Upper lobe of left lung (tissue), 6 donors: ENCODE measurements around the gene GNG3. TPM values are rescaled to one million over a fixed set of nuclear protein-coding genes. Genes with fewer than 3 reads are reported as not detected.

ENCODE experiments used
- ATAC-seq, 2 donors: fragments of 200-7000 bp; cut with Tn5 transposase; one replicate each; pipeline ENCODE4 v1.9.1; 2022; ENCODE audit warnings: mild to moderate bottlenecking in 2 of 2, moderate library complexity in 2 of 2; ENCODE audit not compliant: low FRiP score in 2 of 2
- DNase-seq, 2 donors: peaks; one replicate each; pipeline ENCODE4 v3.0.0-alpha.2; 2019 to 2020
- H3K27ac ChIP-seq, 4 donors: fragments of 200-600 bp; sonication (generic); one replicate each; pipeline ENCODE4 v1.5.1; 2016 to 2019
- H3K27me3 ChIP-seq, 4 donors: fragments of 200-600 bp; sonication (generic); one replicate each; pipeline ENCODE4 v1.5.1; 2017 to 2019
- H3K36me3 ChIP-seq, 4 donors: fragments of 200-600 bp; sonication (generic); one replicate each; pipeline ENCODE4 v1.5.1; 2016 to 2019
- H3K4me1 ChIP-seq, 4 donors: fragments of 200-600 bp; sonication (generic); one replicate each; pipeline ENCODE4 v1.5.1; 2018 to 2019
- H3K4me3 ChIP-seq, 4 donors: fragments of 200-600 bp; sonication (generic); one replicate each; pipeline ENCODE4 v1.5.1; 2017 to 2019; ENCODE audit warnings: mild to moderate bottlenecking in 2 of 4, moderate library complexity in 1 of 4
- H3K9me3 ChIP-seq, 4 donors: fragments of 200-600 bp; sonication (generic); one replicate each; pipeline ENCODE4 v1.5.1; 2018 to 2019
- CTCF ChIP-seq, 6 experiments: fragments of 450-650 bp in 4 of 6; fragments of 200-600 bp in 2 of 6; sonication (generic) in 2 of 6; IDR thresholded peaks; one replicate each; pipeline ENCODE4 v1.5.1; 2016 to 2019; ENCODE audit warnings: antibody characterized with exemption in 6 of 6
- EP300 ChIP-seq, 4 donors: sonication (generic); formaldehyde crosslinking; IDR thresholded peaks; one replicate each; pipeline ENCODE4 v1.5.1; 2017; ENCODE audit warnings: antibody characterized with exemption in 4 of 4, control low read depth in 2 of 4
- POLR2A ChIP-seq, 4 donors: fragments of 450-650 bp; IDR thresholded peaks; one replicate each; pipeline ENCODE4 v1.5.1; 2016 to 2017; ENCODE audit warnings: antibody characterized with exemption in 4 of 4, mild to moderate bottlenecking in 2 of 4
- POLR2AphosphoS5 ChIP-seq, 2 donors: sonication (generic); formaldehyde crosslinking; IDR thresholded peaks; one replicate each; pipeline ENCODE4 v1.5.1; 2017; ENCODE audit warnings: antibody characterized with exemption in 2 of 2
- WGBS, 2 donors: methylation state at CpG; one replicate each; pipeline ENCODE4 v1.1.5; 2017 to 2018; 5-methylcytosine and 5-hydroxymethylcytosine counted together
- total RNA-seq, 6 donors: library from RNA; depleted of rRNA in 4 of 6; stranded (reverse); fragments of >200 nt in 4 of 6; gene quantifications; one replicate each; pipeline versions ENCODE4 v1.1.0 to v1.2.1, GENCODE V29; 2016 to 2021
- donor health status: DM: no; HTN: no; CAD: no; lungs with moderate emphysema.
- donor health status: DM: no; HTN: yes; CAD: no; lungs with severe emphysema.

Gene GNG3
- total RNA-seq, 6 donors from 2014 or later = not detected

- Histone ChIP-seq H3K4me1 (peaks cover 31 to 49% (median 37%) of the 10 kb centered on the region in 4 donors), H3K27me3 (no peaks in the 10 kb centered on the region), H3K36me3 (peaks cover 3 to 23% (median 13%) of the 10 kb centered on the region in 4 donors), H3K4me3 (peak overlapping the region in 3 of 4 donors; percentile 60 to 95 (median 84)), H3K27ac (peak overlapping the region; percentile 77 to 97 (median 90)), H3K9me3 (no peaks in the 10 kb centered on the region)
- WGBS, 2 donors = 55 to 57% methylated on average over 14 to 16 of the region's 16 CpGs
- DNase-seq (no peak), ATAC-seq (no peak)
- TF ChIP-seq POLR2AphosphoS5 (IDR thresholded peaks at IDR 0.05) (no peak), CTCF (IDR thresholded peaks at IDR 0.05) (no peak), POLR2A (IDR thresholded peaks at IDR 0.05) (no peak), EP300 (IDR thresholded peaks at IDR 0.05) (no peak)
Measured at GRCh38 chr11:62666259-62666926, 41.1 kb upstream of the GNG3 start.

- Histone ChIP-seq H3K4me3 (peak overlapping the region in 1 of 4 donors; percentile 60), H3K4me1 (peaks cover 34 to 55% (median 40%) of the 10 kb centered on the region in 4 donors), H3K36me3 (peaks cover 3 to 13% (median 8%) of the 10 kb centered on the region in 4 donors), H3K27me3 (no peaks in the 10 kb centered on the region), H3K9me3 (no peaks in the 10 kb centered on the region), H3K27ac (no peak overlapping the region)
- DNase-seq = no peak
- no peak for ATAC-seq
- 82 to 86% methylated on average over 2 of the region's 2 CpGs for WGBS, 2 donors
- TF ChIP-seq POLR2AphosphoS5 (IDR thresholded peaks at IDR 0.05) (no peak), EP300 (IDR thresholded peaks at IDR 0.05) (no peak), POLR2A (IDR thresholded peaks at IDR 0.05) (no peak), CTCF (IDR thresholded peaks at IDR 0.05) (no peak)
Measured at GRCh38 chr11:62667460-62667859, 40.0 kb upstream of the GNG3 start.

- 78 to 89% methylated on average over 3 to 4 of the region's 4 CpGs for WGBS, 2 donors
- Histone ChIP-seq H3K9me3 (no peaks in the 10 kb centered on the region), H3K4me3 (no peak overlapping the region), H3K27ac (peak overlapping the region in 1 of 4 donors; percentile 7), H3K27me3 (no peaks in the 10 kb centered on the region), H3K4me1 (peaks cover 35 to 55% (median 42%) of the 10 kb centered on the region in 4 donors), H3K36me3 (peaks cover 3 to 18% (median 6%) of the 10 kb centered on the region in 4 donors)
- no peak for DNase-seq
- TF ChIP-seq EP300 (IDR thresholded peaks at IDR 0.05) (no peak), POLR2AphosphoS5 (IDR thresholded peaks at IDR 0.05) (no peak), POLR2A (IDR thresholded peaks at IDR 0.05) (no peak), CTCF (IDR thresholded peaks at IDR 0.05) (no peak)
- ATAC-seq = no peak
Measured at GRCh38 chr11:62669420-62670161, 37.9 kb upstream of the GNG3 start.

- Histone ChIP-seq H3K4me1 (peaks cover 32 to 48% (median 38%) of the 10 kb centered on the region in 4 donors), H3K4me3 (peak overlapping the region; percentile 37 to 89 (median 77)), H3K36me3 (peaks cover 8 to 31% (median 10%) of the 10 kb centered on the region in 4 donors), H3K9me3 (no peaks in the 10 kb centered on the region), H3K27me3 (no peaks in the 10 kb centered on the region), H3K27ac (peak overlapping the region; percentile 84 to 92 (median 90))
- DNase-seq = no peak
- no peak for TF ChIP-seq POLR2AphosphoS5 (IDR thresholded peaks at IDR 0.05)
- no peak for TF ChIP-seq POLR2A (IDR thresholded peaks at IDR 0.05)
- TF ChIP-seq EP300 (IDR thresholded peaks at IDR 0.05) = no peak
- no peak for TF ChIP-seq CTCF (IDR thresholded peaks at IDR 0.05)
- peak; percentile 59 to 67 for ATAC-seq
- 0 to 1% methylated on average over 13 to 15 of the region's 17 CpGs for WGBS, 2 donors
Measured at GRCh38 chr11:62671236-62671607, 36.3 kb upstream of the GNG3 start.
